WERI-Rb-1 (cell line): ENCODE data around the gene ZNF506.
"Not testable (repeated sequence)": the region's sequence is repeated elsewhere in the genome, so short reads cannot be mapped to it uniquely, and the experiment has no call there.

Source experiments
- DNase-seq: peaks from one replicate; pipeline ENCODE4 v3.0.0-alpha.2; 2020
- H3K27ac ChIP-seq: fragments of 250-450 bp; sonication (Bioruptor Pico); 2 replicates; pipeline ENCODE4 v1.5.1; 2020; ENCODE audit warnings: mild to moderate bottlenecking, moderate library complexity
- H3K27me3 ChIP-seq: fragments of 250-450 bp; sonication (Bioruptor Pico); 2 replicates; pipeline ENCODE4 v1.5.1; 2021; ENCODE audit warnings: mild to moderate bottlenecking, low read depth, moderate library complexity; ENCODE audit not compliant: insufficient read depth, severe bottlenecking
- H3K36me3 ChIP-seq: fragments of 250-450 bp; sonication (Bioruptor Pico); 2 replicates; pipeline ENCODE4 v1.5.1; 2020; ENCODE audit warnings: mild to moderate bottlenecking, moderate library complexity
- H3K4me3 ChIP-seq: 2 replicates; pipeline ENCODE4 v1.5.1; 2011; ENCODE audit warnings: low read depth, mild to moderate bottlenecking, control low read depth, low read length
- H3K9me3 ChIP-seq: fragments of 250-450 bp; sonication (Bioruptor Pico); 2 replicates; pipeline ENCODE4 v1.5.1; 2021; ENCODE audit warnings: mild to moderate bottlenecking, moderate library complexity; ENCODE audit not compliant: severe bottlenecking
- CTCF ChIP-seq: IDR thresholded peaks from 2 replicates; pipeline ENCODE4 v1.5.1; 2011; ENCODE audit warnings: low read depth, mild to moderate bottlenecking, control low read depth, inconsistent platforms, low read length

ZNF506 gene

GRCh38 chr19:19858751-19859150 is 37.2 kb upstream of the ZNF506 start:
- no peaks in the 10 kb centered on the region for H3K36me3 ChIP-seq
- DNase-seq, result no peak
- H3K4me3 ChIP-seq, result no peak overlapping the region
- H3K9me3 ChIP-seq, result peaks cover 5% of the 10 kb centered on the region
- no peak overlapping the region for H3K27ac ChIP-seq
- no peak for TF ChIP-seq CTCF
- H3K27me3 ChIP-seq, result no peaks in the 10 kb centered on the region

GRCh38 chr19:19851740-19852139 is 30.2 kb upstream of the ZNF506 start:
- H3K9me3 ChIP-seq, H3K27me3 ChIP-seq, H3K4me3 ChIP-seq, H3K36me3 ChIP-seq, DNase-seq, H3K27ac ChIP-seq: not testable (repeated sequence)

- H3K27me3 ChIP-seq, result no peaks in the 10 kb centered on the region
- no peak overlapping the region for H3K27ac ChIP-seq
- H3K9me3 ChIP-seq, result peaks cover 3% of the 10 kb centered on the region
- H3K4me3 ChIP-seq, result no peak overlapping the region
- no peak for DNase-seq
- TF ChIP-seq CTCF, result no peak
- no peaks in the 10 kb centered on the region for H3K36me3 ChIP-seq
Observed at GRCh38 chr19:19849056-19849455, 27.5 kb upstream of the ZNF506 start.

- TF ChIP-seq CTCF, result no peak
- Histone ChIP-seq H3K36me3 (no peaks in the 10 kb centered on the region), H3K9me3 (peaks cover 4% of the 10 kb centered on the region), H3K4me3 (no peak overlapping the region), H3K27ac (no peak overlapping the region), H3K27me3 (no peaks in the 10 kb centered on the region)
- no peak for DNase-seq
Observed at GRCh38 chr19:19847781-19848180, 26.2 kb upstream of the ZNF506 start.

GRCh38 chr19:19835560-19836038 is 14.0 kb upstream of the ZNF506 start:
- Histone ChIP-seq H3K4me3 (no peak overlapping the region), H3K36me3 (no peaks in the 10 kb centered on the region), H3K27me3 (no peaks in the 10 kb centered on the region), H3K9me3 (peaks cover 55% of the 10 kb centered on the region), H3K27ac (no peak overlapping the region)
- no peak for TF ChIP-seq CTCF
- DNase-seq, result no peak

- DNase-seq, result no peak
- H3K4me3 ChIP-seq, result no peak overlapping the region
- H3K27ac ChIP-seq, result no peak overlapping the region
- TF ChIP-seq CTCF, result no peak
- H3K27me3 ChIP-seq, result no peaks in the 10 kb centered on the region
- no peaks in the 10 kb centered on the region for H3K36me3 ChIP-seq
- H3K9me3 ChIP-seq, result peaks cover 20% of the 10 kb centered on the region
Observed at GRCh38 chr19:19826875-19827274, 5.3 kb upstream of the ZNF506 start.
